Liver (tissue), 9 donors: ENCODE data around the gene LRP3. TPM values are rescaled to one million over a fixed set of nuclear protein-coding genes. Genes with fewer than 3 reads are reported as not detected.

Experiments
- DNase-seq: peaks from one replicate; pipeline ENCODE4 v3.0.0-alpha.2; 2017; ENCODE audit warnings: low spot score
- H3K27ac ChIP-seq, 2 donors: one replicate each; pipeline ENCODE4 v1.7.0; 2013; ENCODE audit warnings: inconsistent platforms in 2 of 2, low read length in 2 of 2, control low read depth in 1 of 2, low read depth in 1 of 2, mild to moderate bottlenecking in 1 of 2
- H3K27me3 ChIP-seq, 4 donors: one replicate each; pipeline versions ENCODE4 v1.6.1 to v1.7.0; 2013; ENCODE audit warnings: low read length in 3 of 4, inconsistent platforms in 1 of 4, mild to moderate bottlenecking in 1 of 4, moderate library complexity in 1 of 4; ENCODE audit not compliant: control insufficient read depth in 4 of 4, insufficient read depth in 4 of 4
- H3K36me3 ChIP-seq, 4 donors: one replicate each; pipeline versions ENCODE4 v1.6.1 to v1.7.0; 2013; ENCODE audit warnings: low read length in 3 of 4, mild to moderate bottlenecking in 3 of 4, low read depth in 1 of 4, moderate library complexity in 1 of 4; ENCODE audit not compliant: control insufficient read depth in 4 of 4, insufficient read depth in 3 of 4
- H3K4me1 ChIP-seq, 4 donors: one replicate each; pipeline versions ENCODE4 v1.6.1 to v1.7.0; 2013; ENCODE audit warnings: low read length in 3 of 4, mild to moderate bottlenecking in 3 of 4, moderate library complexity in 1 of 4; ENCODE audit not compliant: control insufficient read depth in 4 of 4, insufficient read depth in 4 of 4
- H3K4me3 ChIP-seq, 3 donors: one replicate each; pipeline versions ENCODE4 v1.6.1 to v1.7.0; 2013; ENCODE audit warnings: low read length in 3 of 3, control low read depth in 1 of 3, low read depth in 1 of 3, mild to moderate bottlenecking in 1 of 3
- H3K9ac ChIP-seq, 2 donors: one replicate each; pipeline ENCODE4 v1.7.0; 2013; ENCODE audit warnings: low read length in 2 of 2, mild to moderate bottlenecking in 2 of 2, moderate library complexity in 2 of 2, control low read depth in 1 of 2, low read depth in 1 of 2
- H3K9me3 ChIP-seq, 4 donors: one replicate each; pipeline versions ENCODE4 v1.6.1 to v1.7.0; 2013; ENCODE audit warnings: low read length in 3 of 4; ENCODE audit not compliant: control insufficient read depth in 4 of 4
- FOXA2 ChIP-seq: IDR thresholded peaks from 2 replicates; pipeline ENCODE4 v1.6.1; 2016; ENCODE audit warnings: antibody characterized with exemption
- HNF4A ChIP-seq, 2 donors: conservative IDR thresholded peaks; 2 replicates each; pipeline ENCODE4 v1.6.1; 2016; ENCODE audit warnings: antibody characterized with exemption in 2 of 2, mild to moderate bottlenecking in 2 of 2
- HNF4G ChIP-seq: IDR thresholded peaks from 2 replicates; pipeline ENCODE4 v1.6.1; 2016; ENCODE audit warnings: antibody characterized with exemption
- NR2F2 ChIP-seq: IDR thresholded peaks from 2 replicates; pipeline ENCODE4 v1.6.1; 2016; ENCODE audit warnings: antibody characterized with exemption
- RAD21 ChIP-seq, 2 donors: IDR thresholded peaks; 2 replicates each; pipeline ENCODE4 v1.6.1; 2016; ENCODE audit warnings: antibody characterized with exemption in 2 of 2, mild to moderate bottlenecking in 2 of 2
- RXRA ChIP-seq, 2 donors: IDR thresholded peaks; 2 replicates each; pipeline ENCODE4 v1.6.1; 2017 to 2018; ENCODE audit warnings: antibody characterized with exemption in 2 of 2, mild to moderate bottlenecking in 1 of 2
- TAF1 ChIP-seq: conservative IDR thresholded peaks from 2 replicates; pipeline ENCODE4 v1.6.1; 2016; ENCODE audit warnings: antibody characterized with exemption, mild to moderate bottlenecking
- WGBS: extraction: QIAGEN DNeasy Blood & Tissue Kit; methylation state at CpG from one replicate; pipeline ENCODE4 v1.1.7; 2013; 5-methylcytosine and 5-hydroxymethylcytosine counted together
- polyA plus RNA-seq, 2 donors: library from polyadenylated mRNA; stranded (reverse) in 1 of 2; unstranded in 1 of 2; fragments of 200-250 nt in 1 of 2; fragments of >200 nt in 1 of 2; fragmentation: Nextera tagmentation in 1 of 2; extraction: Ambion mirVana in 1 of 2; gene quantifications; one replicate each; pipeline versions ENCODE4 v1.2.1 to v1.2.3, GENCODE V29; 2013 to 2015
- total RNA-seq, 2 donors: library from RNA; depleted of rRNA; stranded (reverse); fragments of >200 nt; gene quantifications; one replicate each; pipeline ENCODE4 v1.2.3, GENCODE V29; 2014
- TF ChIP-seq, protein P1 (sequence below): fragments of 150-350 bp; IDR thresholded peaks from 2 replicates; pipeline ENCODE4 v1.5.1; 2017; ENCODE audit warnings: improper control_type of control experiment, low read depth, low read length; ENCODE audit not compliant: missing input control
- TF ChIP-seq, protein P2 (sequence below): IDR thresholded peaks from 2 replicates; pipeline ENCODE4 v1.6.1; 2016; ENCODE audit warnings: antibody characterized with exemption
- TF ChIP-seq, protein P3 (sequence below): IDR thresholded peaks from 2 replicates; pipeline ENCODE4 v1.6.1; 2016; ENCODE audit warnings: antibody characterized with exemption
- TF ChIP-seq, protein P4 (sequence below): IDR thresholded peaks from 2 replicates; pipeline ENCODE4 v1.6.1; 2016; ENCODE audit warnings: antibody characterized with exemption, mild to moderate bottlenecking
- donor health status: healthy.
- donor health status: healthy.
- donor health status: healthy.
- donor health status: healthy.
- donor health status: healthy.

The LRP3 gene
- total and polyA plus RNA-seq, 4 donors = 2.5 to 42.3 (median 15.4) TPM

DNA sequence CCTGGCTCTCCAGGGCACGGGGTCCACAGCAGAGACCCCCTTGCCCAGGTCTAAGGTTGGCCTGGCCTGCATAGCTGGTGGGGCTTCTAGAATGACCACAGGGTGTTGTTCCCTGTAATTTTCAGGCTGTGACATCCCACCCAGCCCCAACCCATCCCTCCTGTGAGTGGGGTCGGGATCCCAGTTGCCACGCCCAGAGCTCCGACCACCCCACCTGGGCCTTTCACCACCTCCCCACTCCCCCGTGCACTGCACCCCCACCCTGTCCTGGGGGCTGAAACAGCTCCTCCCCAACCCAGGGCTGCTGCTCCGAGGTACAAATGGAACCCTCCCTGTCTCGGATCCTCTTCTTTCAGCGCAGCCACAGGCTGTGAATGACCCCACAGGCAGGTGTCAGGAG, 40.0 kb downstream of the LRP3 start:
- no peaks in the 10 kb centered on the region for H3K36me3 ChIP-seq
- no peaks in the 10 kb centered on the region for H3K27me3 ChIP-seq
- H3K4me3 ChIP-seq = no peak overlapping the region
- TF ChIP-seq, protein P1, sequence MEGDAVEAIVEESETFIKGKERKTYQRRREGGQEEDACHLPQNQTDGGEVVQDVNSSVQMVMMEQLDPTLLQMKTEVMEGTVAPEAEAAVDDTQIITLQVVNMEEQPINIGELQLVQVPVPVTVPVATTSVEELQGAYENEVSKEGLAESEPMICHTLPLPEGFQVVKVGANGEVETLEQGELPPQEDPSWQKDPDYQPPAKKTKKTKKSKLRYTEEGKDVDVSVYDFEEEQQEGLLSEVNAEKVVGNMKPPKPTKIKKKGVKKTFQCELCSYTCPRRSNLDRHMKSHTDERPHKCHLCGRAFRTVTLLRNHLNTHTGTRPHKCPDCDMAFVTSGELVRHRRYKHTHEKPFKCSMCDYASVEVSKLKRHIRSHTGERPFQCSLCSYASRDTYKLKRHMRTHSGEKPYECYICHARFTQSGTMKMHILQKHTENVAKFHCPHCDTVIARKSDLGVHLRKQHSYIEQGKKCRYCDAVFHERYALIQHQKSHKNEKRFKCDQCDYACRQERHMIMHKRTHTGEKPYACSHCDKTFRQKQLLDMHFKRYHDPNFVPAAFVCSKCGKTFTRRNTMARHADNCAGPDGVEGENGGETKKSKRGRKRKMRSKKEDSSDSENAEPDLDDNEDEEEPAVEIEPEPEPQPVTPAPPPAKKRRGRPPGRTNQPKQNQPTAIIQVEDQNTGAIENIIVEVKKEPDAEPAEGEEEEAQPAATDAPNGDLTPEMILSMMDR = no peak
- no peak for TF ChIP-seq TAF1
- no peak overlapping the region for H3K9ac ChIP-seq
- WGBS = 90% methylated on average over 8 of the region's 8 CpGs
- H3K9me3 ChIP-seq = peaks cover 0 to 4% (median 0%) of the 10 kb centered on the region in 4 donors
- no peak for DNase-seq
- H3K27ac ChIP-seq = no peak overlapping the region
- H3K4me1 ChIP-seq = peaks cover 0 to 10% (median 2%) of the 10 kb centered on the region in 4 donors

DNA sequence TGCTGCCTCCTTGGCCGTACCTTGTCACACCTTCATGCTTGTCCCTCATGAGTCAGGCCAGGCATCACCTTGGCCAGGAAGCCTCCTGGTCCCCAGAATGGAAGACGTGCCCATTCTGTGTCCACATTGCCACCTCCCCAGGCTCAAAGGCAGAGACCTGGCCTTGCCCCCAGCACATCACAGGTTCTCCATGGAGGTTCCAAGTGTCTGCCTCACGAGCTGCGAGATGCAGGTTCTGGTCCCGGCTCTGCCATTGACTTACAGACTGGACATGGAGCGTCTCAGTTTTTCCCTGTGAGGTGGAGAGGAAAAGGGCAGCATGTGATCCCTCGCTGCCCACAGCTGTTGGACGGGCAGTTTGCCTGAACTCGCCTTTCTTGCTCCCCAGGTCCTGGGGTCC, 40.6 kb downstream of the LRP3 start:
- Histone ChIP-seq H3K9ac (no peak overlapping the region), H3K4me3 (no peak overlapping the region), H3K27me3 (no peaks in the 10 kb centered on the region), H3K36me3 (no peaks in the 10 kb centered on the region), H3K27ac (no peak overlapping the region), H3K9me3 (no peaks in the 10 kb centered on the region), H3K4me1 (peaks cover 0 to 10% (median 2%) of the 10 kb centered on the region in 4 donors)
- 61% methylated on average over 9 of the region's 9 CpGs for WGBS
- DNase-seq = no peak
- TF ChIP-seq, protein P1 = no peak
- TF ChIP-seq, protein P2, sequence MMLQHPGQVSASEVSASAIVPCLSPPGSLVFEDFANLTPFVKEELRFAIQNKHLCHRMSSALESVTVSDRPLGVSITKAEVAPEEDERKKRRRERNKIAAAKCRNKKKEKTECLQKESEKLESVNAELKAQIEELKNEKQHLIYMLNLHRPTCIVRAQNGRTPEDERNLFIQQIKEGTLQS = no peak
- TF ChIP-seq, protein P3, sequence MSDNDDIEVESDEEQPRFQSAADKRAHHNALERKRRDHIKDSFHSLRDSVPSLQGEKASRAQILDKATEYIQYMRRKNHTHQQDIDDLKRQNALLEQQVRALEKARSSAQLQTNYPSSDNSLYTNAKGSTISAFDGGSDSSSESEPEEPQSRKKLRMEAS = no peak
- TF ChIP-seq, protein P4, sequence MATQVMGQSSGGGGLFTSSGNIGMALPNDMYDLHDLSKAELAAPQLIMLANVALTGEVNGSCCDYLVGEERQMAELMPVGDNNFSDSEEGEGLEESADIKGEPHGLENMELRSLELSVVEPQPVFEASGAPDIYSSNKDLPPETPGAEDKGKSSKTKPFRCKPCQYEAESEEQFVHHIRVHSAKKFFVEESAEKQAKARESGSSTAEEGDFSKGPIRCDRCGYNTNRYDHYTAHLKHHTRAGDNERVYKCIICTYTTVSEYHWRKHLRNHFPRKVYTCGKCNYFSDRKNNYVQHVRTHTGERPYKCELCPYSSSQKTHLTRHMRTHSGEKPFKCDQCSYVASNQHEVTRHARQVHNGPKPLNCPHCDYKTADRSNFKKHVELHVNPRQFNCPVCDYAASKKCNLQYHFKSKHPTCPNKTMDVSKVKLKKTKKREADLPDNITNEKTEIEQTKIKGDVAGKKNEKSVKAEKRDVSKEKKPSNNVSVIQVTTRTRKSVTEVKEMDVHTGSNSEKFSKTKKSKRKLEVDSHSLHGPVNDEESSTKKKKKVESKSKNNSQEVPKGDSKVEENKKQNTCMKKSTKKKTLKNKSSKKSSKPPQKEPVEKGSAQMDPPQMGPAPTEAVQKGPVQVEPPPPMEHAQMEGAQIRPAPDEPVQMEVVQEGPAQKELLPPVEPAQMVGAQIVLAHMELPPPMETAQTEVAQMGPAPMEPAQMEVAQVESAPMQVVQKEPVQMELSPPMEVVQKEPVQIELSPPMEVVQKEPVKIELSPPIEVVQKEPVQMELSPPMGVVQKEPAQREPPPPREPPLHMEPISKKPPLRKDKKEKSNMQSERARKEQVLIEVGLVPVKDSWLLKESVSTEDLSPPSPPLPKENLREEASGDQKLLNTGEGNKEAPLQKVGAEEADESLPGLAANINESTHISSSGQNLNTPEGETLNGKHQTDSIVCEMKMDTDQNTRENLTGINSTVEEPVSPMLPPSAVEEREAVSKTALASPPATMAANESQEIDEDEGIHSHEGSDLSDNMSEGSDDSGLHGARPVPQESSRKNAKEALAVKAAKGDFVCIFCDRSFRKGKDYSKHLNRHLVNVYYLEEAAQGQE = no peak
- no peak for TF ChIP-seq HNF4G
- no peak for TF ChIP-seq NR2F2
- TF ChIP-seq RAD21 (IDR thresholded peaks at IDR 0.05) = no peak
- no peak for TF ChIP-seq HNF4A (conservative IDR thresholded peaks at IDR 0.05)
- TF ChIP-seq RXRA (IDR thresholded peaks at IDR 0.05) = no peak
- no peak for TF ChIP-seq TAF1
- TF ChIP-seq FOXA2 = no peak
